NB4 (cell line): Measurements from ENCODE around the gene FETUB.

ENCODE experiments used
- DNase-seq: peaks from one replicate; pipeline ENCODE4 v3.0.0; 2010; ENCODE audit warnings: low read depth
- H3K4me3 ChIP-seq: one replicate; pipeline ENCODE4 v1.5.1; 2011; ENCODE audit warnings: mild to moderate bottlenecking, low read depth, low read length, moderate library complexity
- MYC ChIP-seq: IDR thresholded peaks from 2 replicates; pipeline ENCODE4 v1.6.1; 2011; ENCODE audit warnings: low read depth, low read length
- POLR2A ChIP-seq: IDR thresholded peaks from 2 replicates; pipeline ENCODE4 v1.6.1; 2011; ENCODE audit warnings: mild to moderate bottlenecking; ENCODE audit not compliant: insufficient read length; ENCODE audit errors: extremely low read depth
- TF ChIP-seq, protein P1 (sequence below): IDR thresholded peaks from 2 replicates; pipeline ENCODE4 v1.6.1; 2011; ENCODE audit warnings: low read depth, low read length
- TF ChIP-seq, protein P2 (sequence below): IDR thresholded peaks from one replicate; pipeline ENCODE4 v1.5.1; 2012; ENCODE audit warnings: low read depth, low read length

The FETUB gene

DNA sequence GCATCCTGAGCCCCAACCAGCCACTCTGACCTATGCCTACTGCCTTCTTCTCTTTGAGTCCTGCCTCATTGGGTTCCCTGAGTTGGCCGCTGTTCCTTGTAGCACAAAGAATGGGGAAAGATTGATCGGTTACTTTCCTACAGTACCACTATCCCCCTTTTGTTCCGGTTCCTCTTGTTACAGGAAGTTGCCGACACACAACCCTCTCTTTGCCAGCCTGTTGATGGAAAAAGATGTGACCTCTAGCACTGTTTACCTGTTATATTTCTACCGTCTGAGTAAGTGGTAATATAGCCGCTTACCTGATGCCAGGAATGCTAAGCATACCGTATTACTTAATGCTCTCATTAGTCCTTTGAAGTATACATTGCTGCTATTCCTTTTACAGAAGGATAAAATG is 37.0 kb upstream of the FETUB start:
- H3K4me3 ChIP-seq, result no peak overlapping the region
- no peak for DNase-seq
- TF ChIP-seq, protein P1, sequence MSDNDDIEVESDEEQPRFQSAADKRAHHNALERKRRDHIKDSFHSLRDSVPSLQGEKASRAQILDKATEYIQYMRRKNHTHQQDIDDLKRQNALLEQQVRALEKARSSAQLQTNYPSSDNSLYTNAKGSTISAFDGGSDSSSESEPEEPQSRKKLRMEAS, result no peak

DNA sequence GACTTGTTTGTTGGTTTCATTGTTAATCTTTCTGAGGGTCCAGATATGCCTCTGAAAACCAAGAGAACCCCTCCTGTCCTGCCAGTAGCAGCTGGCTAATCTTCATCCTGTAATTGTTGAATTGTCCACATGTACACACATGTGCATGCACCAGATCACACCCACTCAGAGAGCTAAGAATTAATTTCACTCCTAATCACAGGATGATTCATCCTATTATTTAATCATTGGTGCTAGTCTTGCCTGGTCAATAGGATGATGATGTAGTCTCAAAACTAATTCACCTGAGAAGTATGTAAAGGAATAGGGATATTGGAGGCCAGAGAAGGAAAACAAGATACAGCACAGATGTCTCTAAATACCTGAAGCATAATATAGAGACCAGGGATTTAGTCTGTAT is 35.1 kb upstream of the FETUB start:
- H3K4me3 ChIP-seq, result no peak overlapping the region
- no peak for DNase-seq
- TF ChIP-seq, protein P2, sequence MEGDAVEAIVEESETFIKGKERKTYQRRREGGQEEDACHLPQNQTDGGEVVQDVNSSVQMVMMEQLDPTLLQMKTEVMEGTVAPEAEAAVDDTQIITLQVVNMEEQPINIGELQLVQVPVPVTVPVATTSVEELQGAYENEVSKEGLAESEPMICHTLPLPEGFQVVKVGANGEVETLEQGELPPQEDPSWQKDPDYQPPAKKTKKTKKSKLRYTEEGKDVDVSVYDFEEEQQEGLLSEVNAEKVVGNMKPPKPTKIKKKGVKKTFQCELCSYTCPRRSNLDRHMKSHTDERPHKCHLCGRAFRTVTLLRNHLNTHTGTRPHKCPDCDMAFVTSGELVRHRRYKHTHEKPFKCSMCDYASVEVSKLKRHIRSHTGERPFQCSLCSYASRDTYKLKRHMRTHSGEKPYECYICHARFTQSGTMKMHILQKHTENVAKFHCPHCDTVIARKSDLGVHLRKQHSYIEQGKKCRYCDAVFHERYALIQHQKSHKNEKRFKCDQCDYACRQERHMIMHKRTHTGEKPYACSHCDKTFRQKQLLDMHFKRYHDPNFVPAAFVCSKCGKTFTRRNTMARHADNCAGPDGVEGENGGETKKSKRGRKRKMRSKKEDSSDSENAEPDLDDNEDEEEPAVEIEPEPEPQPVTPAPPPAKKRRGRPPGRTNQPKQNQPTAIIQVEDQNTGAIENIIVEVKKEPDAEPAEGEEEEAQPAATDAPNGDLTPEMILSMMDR, result no peak

DNA sequence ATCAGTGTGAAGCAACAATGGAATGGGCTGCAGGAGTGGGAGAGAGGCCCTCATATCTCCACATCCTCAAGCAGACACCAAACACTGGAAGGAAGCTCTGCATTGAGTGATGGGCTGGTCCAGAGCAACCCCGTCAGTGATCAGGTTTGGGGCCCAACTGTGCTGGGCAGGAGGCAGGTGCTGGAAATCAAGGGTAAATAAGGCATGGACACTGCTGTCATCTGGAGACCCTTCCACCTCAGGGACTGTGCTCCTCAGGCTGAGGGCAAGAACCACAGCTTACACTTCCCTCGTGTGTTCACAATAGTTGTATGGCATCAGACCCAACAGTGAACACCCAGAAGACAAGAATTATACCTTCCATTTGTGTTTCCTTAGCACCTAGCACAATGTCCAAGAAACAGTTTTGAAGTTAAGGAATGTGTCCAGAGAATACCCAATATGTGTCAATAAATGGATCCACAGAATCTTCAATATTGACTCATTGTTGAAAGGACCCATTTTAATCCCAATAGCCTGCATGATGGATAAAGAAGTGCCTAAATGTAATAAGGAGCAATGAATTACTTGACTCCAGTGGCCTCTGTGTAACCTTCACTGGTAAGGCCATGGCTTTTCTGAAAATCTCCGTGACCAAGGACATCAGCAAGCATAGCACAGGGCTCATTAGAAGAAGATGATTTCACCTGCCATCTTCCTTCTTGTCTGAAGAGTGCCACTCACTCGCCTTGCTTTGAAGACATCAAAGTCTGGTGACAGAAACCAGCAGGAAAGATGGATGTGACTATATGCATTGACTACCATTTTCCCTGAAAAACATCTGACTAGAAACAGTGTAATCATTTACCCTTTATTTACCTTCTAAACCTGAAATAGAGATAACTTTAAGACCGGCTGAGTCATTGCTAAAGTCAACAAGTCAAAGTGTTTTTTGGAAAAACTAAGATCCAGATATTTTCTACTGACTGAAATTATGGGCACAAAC is 34.3 kb upstream of the FETUB start:
- DNase-seq, result no peak

DNA sequence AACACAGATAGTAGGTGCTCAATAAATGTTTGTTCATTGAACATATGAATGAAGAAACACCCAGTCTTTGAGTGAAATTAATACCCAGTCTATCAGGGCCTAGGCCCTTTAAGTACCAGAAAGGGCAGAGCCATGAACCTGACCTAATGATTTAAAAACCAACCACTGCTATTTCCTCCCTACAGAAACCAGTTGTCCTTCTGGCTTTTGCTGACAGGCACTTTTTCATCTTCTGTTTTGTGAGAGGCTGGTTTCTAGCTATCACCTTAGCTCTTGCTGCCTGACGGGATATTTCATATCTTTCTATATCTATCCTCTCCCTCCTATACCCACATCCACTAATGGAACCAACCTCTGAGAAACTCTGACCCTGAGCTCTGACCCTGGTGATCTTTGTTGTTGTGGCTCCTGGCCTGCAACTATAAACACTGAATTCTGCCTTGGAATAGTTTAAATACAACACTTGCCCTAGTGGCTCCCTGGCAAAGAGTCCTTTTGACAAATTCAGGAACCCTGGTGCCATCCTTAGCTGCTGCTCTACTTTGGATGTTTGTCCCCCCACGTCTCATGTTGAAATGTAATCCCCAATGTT is 31.5 kb upstream of the FETUB start:
- DNase-seq, result no peak
- no peak overlapping the region for H3K4me3 ChIP-seq
- TF ChIP-seq MYC, result no peak

More for the DNA sequence above, 34.3 kb upstream of the FETUB start:
- no peak overlapping the region for H3K4me3 ChIP-seq
- TF ChIP-seq, protein P2, result no peak

DNA sequence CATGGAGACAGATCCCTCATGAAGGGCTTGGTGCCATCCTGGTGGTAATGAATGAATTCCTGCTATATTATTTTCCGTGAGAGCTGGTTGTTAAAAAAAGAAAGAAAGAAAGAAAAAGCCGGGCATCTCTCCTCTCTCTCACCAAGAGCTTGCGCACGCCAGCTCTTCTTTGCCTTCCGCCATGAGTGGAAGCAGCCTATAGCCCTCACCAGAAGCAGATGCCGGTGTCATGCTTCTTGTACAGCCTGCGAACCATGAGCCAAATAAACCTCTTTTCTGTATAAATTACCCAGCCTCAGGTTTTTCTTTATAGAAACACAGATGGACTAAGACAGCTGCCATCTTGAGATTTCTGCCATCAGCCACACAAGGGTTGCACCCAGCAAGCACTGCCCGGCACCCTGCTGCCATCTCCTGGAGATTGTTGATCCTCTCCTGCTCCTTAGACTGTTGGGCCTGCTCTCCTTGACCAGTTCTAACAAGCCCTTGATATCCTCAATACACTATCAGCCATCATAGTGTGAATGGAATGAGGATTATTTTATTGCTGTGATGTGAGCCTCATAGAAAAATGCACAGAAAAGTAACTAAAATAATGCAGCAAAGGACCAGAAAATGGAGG is 30.8 kb upstream of the FETUB start:
- TF ChIP-seq POLR2A, result no peak
- TF ChIP-seq, protein P2, result peak; percentile 41
- DNase-seq, result peak; percentile 46
- no peak overlapping the region for H3K4me3 ChIP-seq

DNA sequence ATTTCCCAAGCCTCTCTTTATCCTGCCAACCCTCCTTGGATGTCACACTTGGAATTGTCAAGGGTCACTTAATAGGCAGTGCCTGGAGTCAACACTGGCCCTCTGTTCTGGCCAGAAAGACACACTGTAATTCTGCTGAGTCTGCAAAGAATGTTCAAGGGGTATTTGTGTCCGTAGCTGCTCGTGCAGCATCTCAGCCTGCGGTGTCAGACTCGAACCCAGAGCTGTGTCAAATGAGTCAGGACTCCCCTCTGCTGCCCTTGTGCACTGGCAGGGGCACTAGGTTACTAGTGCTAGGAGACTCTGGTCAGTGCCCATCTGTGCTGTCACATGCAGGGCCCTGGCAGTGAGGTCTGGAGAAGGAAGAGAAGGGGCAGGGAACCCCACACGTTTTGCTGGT is 28.1 kb upstream of the FETUB start:
- TF ChIP-seq, protein P2, result no peak
- TF ChIP-seq POLR2A (no peak), MYC (no peak)
- TF ChIP-seq, protein P1, result no peak
- no peak overlapping the region for H3K4me3 ChIP-seq
- no peak for DNase-seq
